GM23248 (cell line): Measurements from ENCODE around the gene PLA2G4F.

Experiments used
- EZH2 ChIP-seq: fragments of 200-600 bp; sonication (generic); IDR thresholded peaks from 2 replicates; pipeline ENCODE4 v1.6.1; 2018; ENCODE audit warnings: antibody characterized with exemption, mild to moderate bottlenecking; ENCODE audit not compliant: insufficient read depth, poor library complexity, severe bottlenecking
- EZH2phosphoT487 ChIP-seq: fragments of 200-600 bp; sonication (generic); IDR thresholded peaks from 2 replicates; pipeline ENCODE4 v1.6.1; 2018; ENCODE audit warnings: antibody characterized with exemption, moderate library complexity, mild to moderate bottlenecking, low read depth; ENCODE audit not compliant: insufficient read depth

GRCh38 chr15:42106288-42106687 lies 50.1 kb downstream of the PLA2G4F start:
- TF ChIP-seq EZH2phosphoT487, result no peak
- no peak for TF ChIP-seq EZH2
